Kidney epithelial cell (primary cell): ENCODE measurements around the gene VPS25. TPM values are rescaled to one million over a fixed set of nuclear protein-coding genes. Genes with fewer than 3 reads are reported as not detected.

Source experiments
- DNase-seq: peaks from one replicate; pipeline ENCODE4 v3.0.0-alpha.2; 2010; ENCODE audit warnings: low read depth
- H3K27me3 ChIP-seq: 2 replicates; pipeline ENCODE4 v1.6.0; 2011; ENCODE audit warnings: low read length; ENCODE audit not compliant: control insufficient read depth, insufficient read depth
- H3K36me3 ChIP-seq: 2 replicates; pipeline ENCODE4 v1.5.1; 2011; ENCODE audit warnings: low read length; ENCODE audit not compliant: control insufficient read depth, insufficient read depth
- H3K4me3 ChIP-seq: 2 replicates; pipeline ENCODE4 v1.5.1; 2011; ENCODE audit warnings: low read depth, mild to moderate bottlenecking, control low read depth, low read length
- CTCF ChIP-seq: IDR thresholded peaks from 2 replicates; pipeline ENCODE4 v1.5.1; 2011; ENCODE audit warnings: mild to moderate bottlenecking, moderate library complexity, low read length, control low read depth, inconsistent platforms; ENCODE audit not compliant: insufficient read depth, poor library complexity, severe bottlenecking
- total RNA-seq: library from RNA; depleted of rRNA; stranded (reverse); fragments of >200 nt; gene quantifications from 2 replicates; pipeline ENCODE4 v1.2.3, GENCODE V29; 2015

The VPS25 gene
- total RNA-seq, 1 donor from 2014 or later = 144 TPM

- no peak for TF ChIP-seq CTCF
- H3K4me3 ChIP-seq = no peak overlapping the region
- no peak for DNase-seq
These were observed 33.0 kb downstream of the VPS25 start for GRCh38 chr17:42806249-42806648.

GRCh38 chr17:42809250-42809649 lies 36.0 kb downstream of the VPS25 start:
- no peak overlapping the region for H3K4me3 ChIP-seq
- DNase-seq = no peak
- no peaks in the 10 kb centered on the region for H3K36me3 ChIP-seq
- TF ChIP-seq CTCF = no peak
- H3K27me3 ChIP-seq = no peaks in the 10 kb centered on the region

More at GRCh38 chr17:42806249-42806648, 33.0 kb downstream of the VPS25 start:
- Histone ChIP-seq H3K27me3 (no peaks in the 10 kb centered on the region), H3K36me3 (no peaks in the 10 kb centered on the region)

GRCh38 chr17:42814633-42815399 lies 41.6 kb downstream of the VPS25 start:
- Histone ChIP-seq H3K36me3 (peaks cover 2% of the 10 kb centered on the region), H3K4me3 (no peak overlapping the region), H3K27me3 (no peaks in the 10 kb centered on the region)
- no peak for TF ChIP-seq CTCF
- no peak for DNase-seq

- no peak for DNase-seq
- no peak for TF ChIP-seq CTCF
- Histone ChIP-seq H3K4me3 (no peak overlapping the region), H3K27me3 (no peaks in the 10 kb centered on the region), H3K36me3 (peaks cover 2% of the 10 kb centered on the region)
These were observed 44.6 kb downstream of the VPS25 start for GRCh38 chr17:42817866-42818265.

GRCh38 chr17:42818379-42818778 lies 45.1 kb downstream of the VPS25 start:
- TF ChIP-seq CTCF = no peak
- peaks cover 2% of the 10 kb centered on the region for H3K36me3 ChIP-seq
- no peaks in the 10 kb centered on the region for H3K27me3 ChIP-seq
- DNase-seq = no peak
- H3K4me3 ChIP-seq = no peak overlapping the region
